GM12878 (cell line): ENCODE results near the gene ABCC4. TPM values are rescaled to one million over a fixed set of nuclear protein-coding genes. Genes with fewer than 3 reads are reported as not detected.

Experiments
- ATAC-seq: fragments of 200-7000 bp; cut with Tn5 transposase; 3 replicates; pipeline ENCODE4 v1.9.1; 2020; ENCODE audit warnings: mild to moderate bottlenecking, moderate library complexity
- BruUV-seq: library from RNA; stranded (reverse); fragments of 400-500 nt; replicated peaks from 2 replicates; lab custom pipeline; 2021; lab: Mats Ljungman, UMichigan
- CTCF ChIA-PET: fragments of 300-600 bp; sonication (Branson Sonifier 250); formaldehyde crosslinking; extraction: SDS; loops from one replicate; lab custom pipeline; 2021; ENCODE audit warnings: inconsistent platforms; lab: Yijun Ruan, JAX
- POLR2A ChIA-PET: fragments of 350-600 bp; formaldehyde crosslinking; extraction: SDS; loops from one replicate; lab custom pipeline; 2021; ENCODE audit warnings: inconsistent platforms; lab: Charles Lee
- RAD21 ChIA-PET: fragments of 300-600 bp; sonication (Branson Sonifier 250); formaldehyde crosslinking; loops from one replicate; lab custom pipeline; 2023; ENCODE audit warnings: antibody characterized with exemption; ENCODE audit not compliant: unreplicated experiment; lab: Charles Lee
- SMC1A ChIA-PET: fragments of 300-600 bp; sonication (Branson Sonifier 250); formaldehyde crosslinking; loops from one replicate; lab custom pipeline; 2023; ENCODE audit not compliant: unreplicated experiment, uncharacterized antibody; lab: Charles Lee
- DNase-seq: peaks from one replicate; pipeline ENCODE4 v3.0.0-alpha.2; 2011; ENCODE audit warnings: low read depth, low spot score
- FAIRE-seq: peaks from 3 replicates; lab custom pipeline; 2011; peaks lifted over from hg19 to GRCh38; lab: Jason Lieb, UNC
- H2AFZ ChIP-seq: 2 replicates; pipeline ENCODE4 v1.6.0; 2011; ENCODE audit warnings: low read depth, low read length, control low read depth; ENCODE audit not compliant: control insufficient read depth
- H3K27ac ChIP-seq: 2 replicates; pipeline ENCODE4 v1.5.1; 2011; ENCODE audit warnings: control low read depth; ENCODE audit not compliant: control insufficient read depth, insufficient read depth
- H3K27me3 ChIP-seq, 2 experiments: replicated peaks in 1 of 2; 2 replicates each; pipeline versions ENCODE4 v1.6.0 to v1.6.1; 2011; ENCODE audit warnings: low read length in 1 of 2; ENCODE audit not compliant: control insufficient read depth in 2 of 2, insufficient read depth in 2 of 2
- H3K36me3 ChIP-seq, 2 experiments: 2 replicates each; pipeline ENCODE4 v1.5.1; 2011; ENCODE audit warnings: low read length in 1 of 2; ENCODE audit not compliant: control insufficient read depth in 2 of 2, insufficient read depth in 2 of 2
- H3K4me1 ChIP-seq: 2 replicates; pipeline ENCODE4 v1.6.1; 2011; ENCODE audit warnings: mild to moderate bottlenecking, low read length, moderate library complexity, mixed read lengths; ENCODE audit not compliant: control insufficient read depth, insufficient read depth
- H3K4me2 ChIP-seq: 2 replicates; pipeline ENCODE4 v1.6.0; 2011; ENCODE audit warnings: control low read depth; ENCODE audit not compliant: control insufficient read depth, insufficient read depth
- H3K4me3 ChIP-seq: fragments of 200-600 bp; sonication (generic); 2 replicates; pipeline ENCODE4 v1.5.1; 2016
- H3K79me2 ChIP-seq: 2 replicates; pipeline ENCODE4 v1.6.0; 2011; ENCODE audit warnings: low read length; ENCODE audit not compliant: control insufficient read depth, insufficient read depth
- H3K9ac ChIP-seq: 2 replicates; pipeline ENCODE4 v1.8.0; 2011; ENCODE audit warnings: low read length, control low read depth, mixed read lengths; ENCODE audit not compliant: control insufficient read depth, insufficient read depth
- H3K9me3 ChIP-seq: replicated peaks from 3 replicates; pipeline ENCODE4 v1.5.1; 2011; ENCODE audit warnings: mild to moderate bottlenecking, low read length; ENCODE audit not compliant: control insufficient read depth, insufficient read depth
- H4K20me1 ChIP-seq: 2 replicates; pipeline ENCODE4 v1.6.0; 2011; ENCODE audit not compliant: control insufficient read depth, insufficient read depth
- CEBPZ ChIP-seq: fragments of 150-350 bp; IDR thresholded peaks from 2 replicates; pipeline ENCODE4 v1.6.1; 2016; ENCODE audit warnings: low read depth, low read length
- CREM ChIP-seq: IDR thresholded peaks from 2 replicates; pipeline ENCODE4 v1.6.1; 2014; ENCODE audit warnings: antibody characterized with exemption, low read depth
- EED ChIP-seq: sonication (generic); IDR thresholded peaks from 2 replicates; pipeline ENCODE4 v1.6.1; 2016; ENCODE audit warnings: antibody characterized with exemption, low read depth
- EGR1 ChIP-seq, 2 experiments: IDR thresholded peaks; 1 replicate in 1 of 2; 2 replicates in 1 of 2; pipeline ENCODE4 v1.6.1; 2011 to 2012; ENCODE audit warnings: low read depth in 2 of 2, low read length in 2 of 2, borderline replicate concordance in 1 of 2, mild to moderate bottlenecking in 1 of 2, moderate library complexity in 1 of 2
- FOXK2 ChIP-seq: fragments of 450-650 bp; IDR thresholded peaks from 2 replicates; pipeline ENCODE4 v1.6.1; 2017; ENCODE audit warnings: mild to moderate bottlenecking, moderate library complexity
- LARP7 ChIP-seq: fragments of 450-650 bp; IDR thresholded peaks from 2 replicates; pipeline ENCODE4 v1.6.1; 2017; ENCODE audit warnings: mild to moderate bottlenecking
- POLR2AphosphoS5 ChIP-seq: IDR thresholded peaks from 2 replicates; pipeline ENCODE4 v1.6.1; 2011; ENCODE audit warnings: mild to moderate bottlenecking, low read length, inconsistent platforms
- RCOR1 ChIP-seq: conservative IDR thresholded peaks from 2 replicates; pipeline ENCODE4 v1.6.1; 2012; ENCODE audit warnings: low read depth, low read length, improper control_type of control experiment
- SMAD5 ChIP-seq: IDR thresholded peaks from 2 replicates; pipeline ENCODE4 v1.6.1; 2016; ENCODE audit warnings: antibody characterized with exemption, low read depth
- SUZ12 ChIP-seq: fragments of 200-600 bp; sonication (generic); IDR thresholded peaks from one replicate; pipeline ENCODE4 v1.6.1; 2018; ENCODE audit warnings: antibody characterized with exemption, mild to moderate bottlenecking; ENCODE audit not compliant: unreplicated experiment
- whole genome bisulfite sequencing: methylation state at CpG from one replicate; pipeline ENCODE4 v1.1.6; 2016; ENCODE audit warnings: low lambda C conversion rate; ENCODE audit not compliant: insufficient replicate concordance, insufficient coverage; ENCODE audit errors: missing lambda C conversion rate; 5-methylcytosine and 5-hydroxymethylcytosine counted together
- in situ Hi-C: fragments of 300-500 bp; cut with MboI; formaldehyde crosslinking; loops from 9 replicates; pipeline ENCODE4 v1.14.3; 2018; ENCODE audit warnings: mixed read lengths
- intact Hi-C: fragments of 100-400 bp; cut with micrococcal nuclease; formaldehyde crosslinking; loops from one replicate; pipeline ENCODE4 v1.14.2; 2022; ENCODE audit not compliant: unreplicated experiment
- polyA plus RNA-seq, 11 experiments: library from polyadenylated mRNA; depleted of rRNA in 4 of 11; unstranded in 6 of 11; stranded (reverse) in 5 of 11; fragments of >200 nt; fragmentation: Nextera tagmentation in 4 of 11; fragmentation: Illumina TruSeq in 1 of 11; extraction: Ambion mirVana in 4 of 11; extraction: Trizol in 1 of 11; gene quantifications; 1 replicate in 1 of 11; 2 replicates in 10 of 11; pipeline versions ENCODE4 v1.2.1 to v1.2.3, GENCODE V29; 2011 to 2016; ENCODE audit warnings: inconsistent platforms in 2 of 11, missing spikeins in 2 of 11, low read depth in 1 of 11
- total RNA-seq, 4 experiments: library from RNA; depleted of rRNA in 3 of 4; stranded (reverse); fragments of >200 nt in 3 of 4; fragmentation: Illumina TruSeq in 1 of 4; extraction: Trizol in 1 of 4; gene quantifications; 2 replicates each; pipeline versions ENCODE4 v1.2.1 to v1.2.3, GENCODE V29; 2013 to 2021
- TF ChIP-seq, protein P1 (sequence below): IDR thresholded peaks from 2 replicates; pipeline ENCODE4 v1.6.1; 2012; ENCODE audit warnings: low read length, inconsistent platforms
- TF ChIP-seq, protein P2 (sequence below): IDR thresholded peaks from 2 replicates; pipeline ENCODE4 v1.6.1; 2011; ENCODE audit warnings: borderline replicate concordance, low read depth, mild to moderate bottlenecking, moderate library complexity, low read length; ENCODE audit not compliant: insufficient read depth, poor library complexity, severe bottlenecking
- TF ChIP-seq, protein P3 (sequence below): fragments of 450-650 bp; IDR thresholded peaks from 2 replicates; pipeline ENCODE4 v1.6.1; 2016; ENCODE audit warnings: mild to moderate bottlenecking
- TF ChIP-seq, protein P4 (sequence below): fragments of 450-650 bp; IDR thresholded peaks from 2 replicates; pipeline ENCODE4 v1.6.1; 2016; ENCODE audit warnings: mild to moderate bottlenecking

The ABCC4 gene
- total and polyA plus RNA-seq, 10 of the 15 experiments (the other 5 are each of a cell fraction or from before 2014, with no cell fraction given): 7.2 to 44.4 (median 24.1) TPM

DNA sequence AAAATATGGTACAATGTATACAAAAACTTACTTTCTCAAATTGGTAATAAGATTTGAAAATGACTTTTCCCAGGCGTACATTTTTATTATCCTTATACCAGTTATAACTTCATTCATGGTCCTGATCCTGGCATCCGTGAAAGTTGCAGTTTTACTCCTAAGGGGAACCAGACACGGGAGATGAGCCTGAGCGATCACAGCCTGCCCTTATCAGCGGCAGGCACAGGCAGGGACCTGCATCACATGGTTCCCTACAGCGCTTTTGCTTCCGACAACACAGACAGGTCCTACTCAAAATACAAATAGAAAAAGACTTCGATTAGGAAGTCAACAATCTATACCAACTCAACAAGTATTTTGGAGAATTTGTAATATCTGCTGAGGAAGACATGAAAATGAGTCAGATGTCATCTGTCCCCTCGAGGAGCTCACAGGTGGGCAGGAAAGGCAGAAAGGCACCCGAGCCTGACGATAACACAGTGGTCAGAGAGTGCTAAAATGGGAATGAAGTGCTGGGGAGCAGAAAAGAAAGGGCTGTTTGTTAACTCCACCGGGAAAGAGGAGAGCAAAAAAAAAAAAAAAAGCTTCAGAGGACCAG, 93.4 kb downstream of the ABCC4 start:
- intact Hi-C loops (no loop called here), in situ Hi-C loops (no loop called here)
- H3K4me2 ChIP-seq: peak overlapping the region; percentile 80
- no peaks in the 10 kb centered on the region for H3K79me2 ChIP-seq
- CTCF ChIA-PET: interaction anchor here (1.1 to 3.1 kb wide), 10 partner anchors 9 to 196 kb away, joined by 3 to 19 read pairs (median 6); no protein-coding TSS in a partner anchor
- SMC1A ChIA-PET: interaction anchor here (1.0 to 3.4 kb wide), 14 partner anchors 9 to 92 kb away, joined by 3 to 56 read pairs (median 5); partner anchors contain the start of gene ABCC4
- BruUV-seq: no TSS peak
- POLR2A ChIA-PET: interaction anchor here (0.6 to 1.9 kb wide), 6 partner anchors 14 to 202 kb away, joined by 3 to 5 read pairs (median 4); no protein-coding TSS in a partner anchor
- FAIRE-seq: no peak
- peaks cover 2 to 28% of the 10 kb centered on the region in 2 experiments for H3K36me3 ChIP-seq
- peaks cover 8% of the 10 kb centered on the region for H3K4me1 ChIP-seq
- peak; percentile 95 for ATAC-seq
- H4K20me1 ChIP-seq: no peaks in the 10 kb centered on the region
- H2AFZ ChIP-seq: peak overlapping the region; percentile 68
- H3K9ac ChIP-seq: peak overlapping the region; percentile 50
- WGBS: 22% methylated on average over 11 of the region's 12 CpGs
- no peak for DNase-seq
- peak overlapping the region; percentile 58; the same call in 1 of the 2 replicates for H3K4me3 ChIP-seq
- RAD21 ChIA-PET: interaction anchor here (0.7 to 2.5 kb wide), 14 partner anchors 13 to 196 kb away, joined by 3 to 15 read pairs (median 6); no protein-coding TSS in a partner anchor
- no peaks in the 10 kb centered on the region for H3K9me3 ChIP-seq
- no peaks in the 10 kb centered on the region for H3K27me3 ChIP-seq
- peak overlapping the region; percentile 59 for H3K27ac ChIP-seq
- TF ChIP-seq, protein P1, sequence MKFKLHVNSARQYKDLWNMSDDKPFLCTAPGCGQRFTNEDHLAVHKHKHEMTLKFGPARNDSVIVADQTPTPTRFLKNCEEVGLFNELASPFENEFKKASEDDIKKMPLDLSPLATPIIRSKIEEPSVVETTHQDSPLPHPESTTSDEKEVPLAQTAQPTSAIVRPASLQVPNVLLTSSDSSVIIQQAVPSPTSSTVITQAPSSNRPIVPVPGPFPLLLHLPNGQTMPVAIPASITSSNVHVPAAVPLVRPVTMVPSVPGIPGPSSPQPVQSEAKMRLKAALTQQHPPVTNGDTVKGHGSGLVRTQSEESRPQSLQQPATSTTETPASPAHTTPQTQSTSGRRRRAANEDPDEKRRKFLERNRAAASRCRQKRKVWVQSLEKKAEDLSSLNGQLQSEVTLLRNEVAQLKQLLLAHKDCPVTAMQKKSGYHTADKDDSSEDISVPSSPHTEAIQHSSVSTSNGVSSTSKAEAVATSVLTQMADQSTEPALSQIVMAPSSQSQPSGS: peak; percentile 41; the same call in 1 of the 2 replicates
- TF ChIP-seq CREM: no peak
- TF ChIP-seq, protein P2, sequence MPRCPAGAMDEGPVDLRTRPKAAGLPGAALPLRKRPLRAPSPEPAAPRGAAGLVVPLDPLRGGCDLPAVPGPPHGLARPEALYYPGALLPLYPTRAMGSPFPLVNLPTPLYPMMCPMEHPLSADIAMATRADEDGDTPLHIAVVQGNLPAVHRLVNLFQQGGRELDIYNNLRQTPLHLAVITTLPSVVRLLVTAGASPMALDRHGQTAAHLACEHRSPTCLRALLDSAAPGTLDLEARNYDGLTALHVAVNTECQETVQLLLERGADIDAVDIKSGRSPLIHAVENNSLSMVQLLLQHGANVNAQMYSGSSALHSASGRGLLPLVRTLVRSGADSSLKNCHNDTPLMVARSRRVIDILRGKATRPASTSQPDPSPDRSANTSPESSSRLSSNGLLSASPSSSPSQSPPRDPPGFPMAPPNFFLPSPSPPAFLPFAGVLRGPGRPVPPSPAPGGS: no peak
- TF ChIP-seq FOXK2: no peak
- TF ChIP-seq EGR1 (IDR thresholded peaks at IDR 0.05; ENCODE audit: borderline replicate concordance in 1 of 2, low read depth in 2 of 2, low read length in 2 of 2): no peak
- TF ChIP-seq POLR2AphosphoS5: no peak
- TF ChIP-seq CEBPZ: no peak
- TF ChIP-seq SMAD5: no peak
- no peak for TF ChIP-seq RCOR1
- no peak for TF ChIP-seq LARP7
- peak; percentile 66; the same call in 1 of the 2 replicates for TF ChIP-seq EED
- TF ChIP-seq, protein P3, sequence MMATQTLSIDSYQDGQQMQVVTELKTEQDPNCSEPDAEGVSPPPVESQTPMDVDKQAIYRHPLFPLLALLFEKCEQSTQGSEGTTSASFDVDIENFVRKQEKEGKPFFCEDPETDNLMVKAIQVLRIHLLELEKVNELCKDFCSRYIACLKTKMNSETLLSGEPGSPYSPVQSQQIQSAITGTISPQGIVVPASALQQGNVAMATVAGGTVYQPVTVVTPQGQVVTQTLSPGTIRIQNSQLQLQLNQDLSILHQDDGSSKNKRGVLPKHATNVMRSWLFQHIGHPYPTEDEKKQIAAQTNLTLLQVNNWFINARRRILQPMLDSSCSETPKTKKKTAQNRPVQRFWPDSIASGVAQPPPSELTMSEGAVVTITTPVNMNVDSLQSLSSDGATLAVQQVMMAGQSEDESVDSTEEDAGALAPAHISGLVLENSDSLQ: 0 out of 2 replicates have a peak, but pooled peaks have one; percentile 11
- TF ChIP-seq, protein P4, sequence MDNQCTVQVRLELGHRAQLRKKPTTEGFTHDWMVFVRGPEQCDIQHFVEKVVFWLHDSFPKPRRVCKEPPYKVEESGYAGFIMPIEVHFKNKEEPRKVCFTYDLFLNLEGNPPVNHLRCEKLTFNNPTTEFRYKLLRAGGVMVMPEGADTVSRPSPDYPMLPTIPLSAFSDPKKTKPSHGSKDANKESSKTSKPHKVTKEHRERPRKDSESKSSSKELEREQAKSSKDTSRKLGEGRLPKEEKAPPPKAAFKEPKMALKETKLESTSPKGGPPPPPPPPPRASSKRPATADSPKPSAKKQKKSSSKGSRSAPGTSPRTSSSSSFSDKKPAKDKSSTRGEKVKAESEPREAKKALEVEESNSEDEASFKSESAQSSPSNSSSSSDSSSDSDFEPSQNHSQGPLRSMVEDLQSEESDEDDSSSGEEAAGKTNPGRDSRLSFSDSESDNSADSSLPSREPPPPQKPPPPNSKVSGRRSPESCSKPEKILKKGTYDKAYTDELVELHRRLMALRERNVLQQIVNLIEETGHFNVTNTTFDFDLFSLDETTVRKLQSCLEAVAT: no peak
- TF ChIP-seq SUZ12: no peak
